SW480 (cell line): ENCODE data around the gene LZTFL1.

ENCODE experiments used
- DNase-seq: peaks from one replicate; pipeline ENCODE4 v3.0.0-alpha.2; 2016; ENCODE audit warnings: low spot score

The LZTFL1 gene

DNA sequence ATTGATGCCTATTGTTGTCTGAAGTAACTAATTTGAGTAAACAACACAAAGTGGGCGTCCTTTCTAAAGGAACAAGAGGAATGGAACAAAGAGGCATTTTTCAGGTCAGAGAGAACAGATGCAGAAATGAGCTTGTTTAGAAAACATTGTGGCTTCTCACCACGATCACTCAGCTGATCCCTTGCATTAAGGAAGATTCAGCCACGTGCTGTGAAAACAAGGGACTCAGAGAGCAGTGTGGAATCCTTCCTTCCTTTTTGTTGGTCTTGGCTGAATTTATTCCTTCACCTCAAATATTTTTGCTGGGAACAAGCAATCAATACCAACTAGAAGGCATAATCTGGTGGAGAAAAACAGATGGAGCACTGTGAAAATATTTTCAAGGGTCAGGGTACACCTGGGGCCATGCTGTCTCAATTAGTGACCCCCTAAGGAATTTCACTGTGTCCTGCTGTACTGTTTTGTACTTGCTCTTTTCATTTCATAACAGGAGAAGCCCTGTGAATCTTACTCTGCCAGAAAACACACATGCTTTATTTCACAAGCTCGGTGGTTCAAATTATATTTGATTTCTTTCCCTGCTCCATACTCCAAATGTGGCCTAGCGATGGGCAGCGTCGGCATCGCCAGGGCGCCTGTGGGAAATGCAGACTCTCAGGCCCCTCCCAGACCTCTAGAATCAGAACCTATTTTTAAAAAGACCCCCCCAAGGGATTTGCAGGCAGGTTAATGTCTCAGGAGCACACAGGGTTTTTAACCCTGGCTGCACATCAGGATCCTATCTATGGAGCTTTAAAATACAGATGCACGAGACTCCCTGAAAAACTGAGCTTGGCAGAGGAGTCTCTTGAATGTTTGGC is 34.0 kb downstream of the LZTFL1 start:
- DNase-seq, result peak; percentile 17

DNA sequence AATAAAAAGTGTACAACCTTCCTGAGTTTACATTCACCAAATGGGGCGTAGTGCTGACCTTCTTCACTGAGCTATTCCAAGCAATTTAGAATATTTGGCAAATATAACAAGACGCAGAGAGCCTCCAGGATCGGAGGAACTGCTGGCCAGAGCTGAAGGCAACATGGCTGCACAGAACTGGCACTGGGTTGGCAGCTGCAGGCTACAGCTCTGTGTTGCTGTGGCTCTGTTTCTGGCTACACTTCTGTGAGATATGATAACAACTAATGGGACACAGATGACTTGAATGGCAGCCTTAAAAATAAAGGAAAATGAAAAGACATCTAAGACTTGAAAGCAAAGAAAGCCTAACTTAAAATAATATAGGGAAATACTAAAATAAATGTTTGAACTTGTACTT is 34.8 kb downstream of the LZTFL1 start:
- DNase-seq, result no peak

DNA sequence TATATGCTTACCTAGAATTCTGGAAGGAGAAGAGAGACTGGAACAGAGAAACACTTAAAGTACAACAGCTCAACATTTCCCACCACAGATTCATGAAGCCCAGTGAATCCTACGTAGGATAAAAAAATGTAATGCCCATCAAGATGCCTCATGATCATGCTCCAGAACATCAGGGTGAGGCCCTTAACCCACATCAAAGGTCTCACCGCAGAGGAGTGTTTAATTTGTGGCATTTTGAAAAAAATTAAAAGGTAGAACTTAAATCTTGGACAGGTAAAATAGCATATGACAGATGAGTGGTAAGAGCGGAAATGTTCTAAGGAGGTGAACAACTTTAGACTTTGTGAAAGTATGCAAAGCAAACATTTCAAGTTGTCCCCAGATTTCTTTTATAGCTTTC is 35.8 kb downstream of the LZTFL1 start:
- peak; percentile 93 for DNase-seq

DNA sequence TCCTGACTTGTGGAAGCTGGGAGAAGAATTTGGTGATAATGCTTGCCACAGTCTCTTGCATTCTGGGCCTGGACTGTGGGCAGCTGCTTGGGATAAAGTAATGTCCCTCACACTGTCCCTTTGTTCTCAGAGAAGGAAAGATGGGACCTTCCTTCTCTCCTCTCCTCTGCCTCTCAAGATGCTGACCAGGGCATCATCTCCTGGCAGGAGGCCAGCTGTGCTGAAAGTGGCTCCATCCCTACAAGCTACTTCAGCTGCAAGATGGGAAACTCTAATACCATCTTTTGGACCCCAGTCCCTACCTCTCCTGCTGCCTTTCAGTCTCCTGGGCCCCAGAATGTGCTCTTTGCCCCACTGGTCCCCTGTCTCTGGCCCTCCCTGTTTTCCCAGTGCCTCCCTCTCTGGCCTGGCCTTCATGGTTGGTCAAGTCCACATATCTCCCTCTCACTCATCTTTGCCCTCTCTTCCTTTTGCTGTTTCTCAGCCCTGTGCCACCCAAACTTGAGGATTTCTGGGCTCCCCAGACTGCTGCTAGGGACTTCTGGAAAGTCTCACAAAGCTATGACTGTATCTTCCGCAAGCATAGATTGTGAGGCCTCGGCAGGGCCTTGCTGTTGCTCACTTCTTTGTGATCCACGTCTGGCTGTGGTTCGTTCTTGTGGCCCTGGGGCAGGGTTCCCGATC is 38.5 kb downstream of the LZTFL1 start:
- no peak for DNase-seq

DNA sequence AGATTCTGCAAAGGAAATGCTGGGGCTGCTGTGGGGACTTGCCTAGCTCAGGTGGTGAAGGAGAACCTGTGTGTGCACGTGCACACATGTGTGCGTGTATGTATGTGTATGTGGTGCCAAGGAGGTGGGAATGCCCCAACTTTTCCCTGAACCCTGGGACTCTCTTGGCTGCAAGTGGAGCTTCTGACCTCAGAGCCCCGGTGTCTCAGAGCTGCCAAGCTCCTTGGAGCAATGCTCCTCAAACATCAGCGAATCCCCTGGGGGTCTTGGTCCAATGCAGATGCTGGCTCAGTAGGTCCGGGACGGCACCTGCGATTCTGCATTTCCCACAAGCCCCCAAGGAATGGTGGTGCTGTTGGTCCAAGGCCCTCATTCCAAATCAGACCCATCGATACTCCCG is 39.8 kb downstream of the LZTFL1 start:
- DNase-seq, result no peak

DNA sequence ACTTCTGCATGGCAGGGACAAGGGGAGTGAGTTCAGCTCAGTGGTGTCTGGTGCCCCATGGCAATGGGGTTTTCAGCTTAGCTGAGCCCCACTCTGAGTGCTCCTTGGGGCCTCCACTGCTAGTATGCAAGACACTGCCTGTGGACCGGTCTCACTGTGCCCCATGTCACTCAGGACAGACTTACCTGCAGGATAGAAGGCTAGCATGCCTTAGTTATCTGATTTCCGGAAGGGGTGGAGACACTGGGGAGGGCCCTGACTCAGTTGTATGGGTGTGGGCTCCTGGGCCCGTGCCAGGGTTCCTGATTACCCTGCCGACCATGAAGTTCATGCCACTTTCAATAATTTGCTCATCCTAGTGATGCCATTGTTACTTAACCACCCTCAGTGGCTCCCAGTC is 41.3 kb downstream of the LZTFL1 start:
- no peak for DNase-seq

DNA sequence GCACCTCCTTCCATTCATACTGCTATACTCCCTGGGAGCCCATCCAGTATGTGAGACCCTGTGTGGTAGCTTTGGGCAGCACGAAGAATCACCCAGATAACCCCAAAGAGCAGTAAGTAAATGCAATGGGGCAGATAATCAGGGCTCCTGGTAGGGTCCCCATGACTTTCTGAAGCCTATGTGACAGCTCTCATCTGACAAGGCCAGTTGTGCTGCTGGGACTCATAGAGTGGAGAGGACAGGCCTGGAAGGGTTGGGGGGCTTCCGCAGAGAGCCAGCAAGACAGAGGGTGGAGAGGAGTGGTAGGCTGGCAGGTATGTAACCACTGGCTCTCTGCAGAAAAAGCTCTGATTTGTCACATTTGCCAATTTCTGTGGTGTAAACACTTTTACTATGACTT is 42.3 kb downstream of the LZTFL1 start:
- DNase-seq, result no peak

DNA sequence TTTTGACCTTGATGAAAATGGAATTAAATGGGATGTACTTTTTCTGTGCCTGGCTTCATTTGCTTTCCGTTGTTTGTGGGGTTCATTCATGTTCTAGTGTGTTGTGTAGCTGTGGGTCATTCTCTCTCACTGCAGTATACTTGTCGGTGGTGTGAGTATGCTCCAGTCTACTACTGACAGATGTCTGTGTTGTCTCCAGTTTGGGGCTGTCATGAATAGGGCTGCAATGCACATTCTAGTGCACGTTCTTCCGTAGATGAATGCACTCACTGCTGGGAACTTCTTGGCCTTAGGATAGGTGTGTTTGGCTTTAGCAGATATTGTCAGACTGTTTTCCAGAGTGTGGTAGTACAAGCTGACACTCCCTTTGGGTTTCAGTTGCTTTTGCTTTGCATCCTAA is 43.9 kb downstream of the LZTFL1 start:
- no peak for DNase-seq

DNA sequence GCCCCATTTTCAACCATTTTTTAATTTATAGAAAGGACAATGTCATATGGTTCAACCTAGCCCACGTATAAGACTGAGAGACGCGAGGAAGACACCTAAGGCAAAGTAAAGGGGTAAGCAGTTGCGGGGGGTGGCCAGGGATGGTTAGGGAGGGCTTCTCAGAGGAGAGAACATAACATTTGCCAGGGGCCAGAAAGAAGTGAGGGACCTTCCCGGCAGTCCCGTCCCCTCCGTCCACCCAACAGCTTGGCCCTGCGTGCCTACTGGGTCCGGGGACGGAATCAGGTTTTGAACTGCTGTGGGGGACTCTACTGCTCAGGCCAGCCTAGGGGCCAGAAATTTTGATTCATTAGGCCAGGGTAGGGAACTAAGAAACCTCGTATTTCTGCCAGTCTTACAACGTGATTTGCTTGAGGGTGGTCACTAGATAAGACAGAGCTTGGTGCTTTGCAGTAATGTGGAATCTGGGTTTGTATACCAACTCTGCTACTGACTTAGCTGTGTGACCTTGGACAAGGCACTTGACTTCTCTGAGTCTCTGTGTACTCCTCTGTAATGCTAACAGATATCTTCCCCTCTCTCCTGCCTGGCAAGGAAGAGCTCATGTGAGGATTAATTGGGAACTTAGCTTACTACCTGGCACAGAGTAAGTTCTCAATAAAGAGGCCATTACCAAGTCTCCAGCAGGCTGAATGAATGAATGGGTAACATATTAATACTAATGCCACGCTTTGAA is 44.8 kb downstream of the LZTFL1 start:
- DNase-seq, result no peak

DNA sequence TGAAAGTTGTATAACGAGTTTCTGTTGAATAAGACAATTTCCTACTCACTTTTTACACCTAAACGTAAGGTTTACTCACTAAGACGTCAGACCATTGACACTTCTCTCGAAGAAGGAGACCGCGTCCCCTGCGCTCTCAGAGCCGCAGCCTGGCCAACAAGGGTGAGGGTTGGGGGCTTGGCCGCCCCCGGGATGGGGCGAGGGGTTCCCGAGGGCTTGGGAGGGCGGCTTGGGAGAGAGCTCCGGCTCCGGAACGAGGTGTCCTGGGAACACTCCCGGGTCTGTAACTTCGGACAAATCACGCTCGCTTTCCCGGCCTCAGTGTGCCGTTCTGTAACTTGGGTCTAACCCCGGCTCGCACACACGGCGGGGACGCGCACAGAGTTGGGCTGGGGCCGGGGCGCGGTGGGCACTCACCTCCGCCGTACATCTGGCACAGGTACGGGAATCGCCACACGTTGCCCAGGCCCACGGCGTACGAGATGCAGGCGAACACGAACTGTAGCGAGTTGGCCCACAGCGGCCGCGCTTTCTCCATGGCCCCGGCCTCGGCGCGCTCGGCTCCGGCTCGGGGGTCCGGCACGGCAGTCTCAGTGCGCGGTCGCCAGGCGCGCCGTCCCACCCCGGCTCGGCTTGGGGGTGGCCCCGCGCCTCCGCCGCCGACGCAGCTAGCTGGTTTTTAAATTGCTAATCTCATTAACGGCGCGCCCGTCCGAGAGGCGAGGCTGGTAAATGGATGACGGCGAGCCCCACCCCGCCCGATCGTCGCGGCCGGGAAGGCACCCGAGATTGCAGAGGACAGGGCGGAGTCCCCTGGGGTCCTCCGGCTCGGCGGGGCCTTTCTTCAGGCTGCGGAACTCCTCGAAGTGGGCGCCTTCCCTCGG is 45.8 kb downstream of the LZTFL1 start, which contains the start of gene SLC6A20:
SLC6A20 (minus strand) TSS at position 655 of the 884 bp plus-strand sequence; CDS start at position 538, 117 bp downstream.
- no peak for DNase-seq

DNA sequence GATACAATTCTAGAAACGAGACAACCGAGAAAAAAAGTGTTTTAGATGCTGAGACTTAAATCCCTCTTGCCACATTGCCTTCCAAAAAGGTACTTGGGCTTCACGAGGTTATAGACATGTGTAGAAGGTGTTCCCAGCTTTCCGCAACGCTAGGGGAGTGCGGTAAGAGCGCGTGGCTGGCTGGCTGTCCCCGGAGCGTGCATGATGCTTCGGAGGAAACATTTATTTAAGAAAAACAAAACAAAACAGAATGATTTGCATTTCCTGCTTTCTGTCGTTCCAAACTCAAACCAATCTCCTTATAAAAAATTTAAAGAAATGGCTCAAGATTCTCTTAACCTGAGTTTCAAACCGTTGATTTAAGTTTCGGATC is 46.4 kb downstream of the LZTFL1 start:
- DNase-seq, result no peak

DNA sequence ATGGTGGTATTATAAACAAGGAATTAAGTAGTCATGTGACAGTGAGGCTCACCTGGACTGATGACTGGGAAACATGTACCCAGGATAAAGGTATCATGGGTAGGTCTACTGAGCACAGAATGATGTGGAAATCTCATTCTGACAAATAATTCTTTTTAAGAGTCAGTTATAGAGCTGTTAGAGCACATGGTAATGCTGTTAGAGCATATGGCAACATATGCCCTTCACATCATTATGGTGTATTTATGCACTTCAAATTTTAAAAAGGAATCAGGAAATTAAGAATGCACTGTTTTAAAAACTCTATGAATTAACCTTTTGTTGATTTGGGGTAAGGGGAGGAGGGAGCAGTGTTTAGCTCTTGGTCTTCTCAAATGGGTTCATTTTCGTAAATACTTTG is 47.3 kb downstream of the LZTFL1 start:
- DNase-seq, result no peak

DNA sequence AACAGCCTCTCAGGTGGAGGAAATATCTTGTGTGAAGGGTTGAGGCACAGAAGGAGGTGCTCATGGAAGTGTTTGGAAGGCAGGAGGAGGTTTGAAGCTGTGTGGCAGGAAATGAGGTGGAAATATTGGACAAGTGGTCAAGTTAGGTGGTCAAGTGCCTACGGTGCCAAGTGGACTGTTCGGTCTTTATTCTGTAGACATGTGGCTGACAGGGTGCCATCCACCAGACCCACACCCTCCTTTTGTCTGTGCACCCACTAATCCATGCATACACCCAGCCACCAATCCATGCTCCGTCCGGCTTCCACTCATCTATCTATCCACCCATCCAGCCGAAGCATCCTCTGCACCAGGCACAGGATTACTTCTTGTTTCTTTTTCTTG is 47.8 kb downstream of the LZTFL1 start:
- DNase-seq, result no peak

DNA sequence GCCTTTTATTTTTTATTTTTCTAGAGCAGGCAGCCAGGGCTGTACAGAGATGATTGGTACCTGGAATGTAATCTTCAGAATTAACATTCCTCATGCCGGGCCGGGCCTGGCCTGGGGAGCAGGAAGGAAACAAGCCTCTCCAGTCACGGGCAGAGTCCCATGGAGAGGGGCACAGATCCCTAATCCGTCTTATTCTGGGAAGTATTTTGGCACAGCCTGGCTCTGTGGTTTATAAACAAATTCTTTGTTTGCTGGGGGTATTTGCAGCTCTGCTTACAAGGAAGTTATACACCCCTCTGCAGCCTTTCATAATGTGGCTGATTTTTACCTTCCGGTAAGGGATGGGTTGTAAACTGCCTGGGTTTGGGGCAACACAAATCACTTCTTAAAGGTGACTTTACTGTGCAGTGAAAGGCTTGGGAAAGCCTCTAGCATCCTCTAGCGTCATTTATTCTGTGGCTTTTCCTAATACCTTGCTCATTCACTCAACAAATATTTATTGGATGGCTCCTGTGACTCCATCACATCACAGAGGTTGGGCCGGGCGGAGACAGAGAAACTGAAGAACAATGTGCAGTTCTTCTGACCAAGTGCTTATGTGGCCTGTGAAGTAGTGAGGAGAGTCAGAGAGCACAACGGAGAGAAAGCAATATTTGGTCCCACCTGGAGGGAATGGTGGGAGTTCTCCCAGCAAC is 48.3 kb downstream of the LZTFL1 start:
- DNase-seq, result peak; percentile 55

DNA sequence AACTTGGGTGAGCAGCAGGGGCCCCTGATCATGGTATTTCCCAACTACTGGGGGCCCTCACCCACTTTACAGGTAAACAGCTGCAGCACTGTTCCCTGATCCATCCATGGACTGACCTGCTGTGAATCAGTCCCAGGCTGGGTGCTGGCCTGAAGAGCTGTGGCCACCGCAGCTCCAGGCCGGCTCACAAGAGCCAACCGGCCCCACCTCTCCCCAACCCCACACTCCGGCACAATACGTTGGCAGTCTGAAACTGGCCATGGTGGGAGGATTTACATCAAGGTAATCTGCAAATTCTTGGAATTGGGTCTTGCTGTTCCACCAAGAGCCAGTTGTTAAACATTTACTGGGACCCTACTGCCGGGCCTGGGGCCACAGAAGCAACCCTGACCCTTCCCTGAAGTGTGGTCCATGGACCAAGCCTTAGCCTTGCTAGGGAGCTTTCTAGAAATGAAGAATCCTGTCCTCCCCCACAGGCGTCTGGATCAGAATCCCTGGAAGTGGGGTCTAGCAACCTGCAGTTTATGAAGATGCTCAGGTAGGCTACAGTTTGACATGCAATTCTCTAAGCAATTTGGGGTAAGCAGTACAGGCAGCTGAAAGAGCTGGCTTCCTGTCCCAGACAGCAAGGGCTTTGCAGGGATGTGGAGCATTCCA is 49.3 kb downstream of the LZTFL1 start:
- no peak for DNase-seq

DNA sequence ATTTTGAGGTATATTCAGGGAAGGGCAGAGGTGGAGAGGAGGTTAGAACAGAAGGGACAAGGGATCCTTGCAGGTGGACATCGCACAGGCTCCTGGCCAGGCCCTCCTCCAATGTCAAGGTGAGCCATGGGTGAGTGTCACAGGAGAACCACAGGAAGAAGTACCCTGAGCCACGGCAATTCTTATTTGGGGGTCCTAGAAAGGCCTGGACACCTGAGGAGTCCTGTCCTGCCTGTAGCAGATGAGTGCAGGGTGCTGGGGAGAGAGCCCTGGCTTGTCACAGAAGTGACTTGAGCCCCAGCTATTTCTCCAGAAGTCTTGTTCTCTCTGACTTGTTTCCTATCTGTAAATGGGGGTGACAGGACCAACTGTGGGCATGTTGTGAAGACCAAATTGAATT is 49.9 kb downstream of the LZTFL1 start:
- DNase-seq, result no peak

DNA sequence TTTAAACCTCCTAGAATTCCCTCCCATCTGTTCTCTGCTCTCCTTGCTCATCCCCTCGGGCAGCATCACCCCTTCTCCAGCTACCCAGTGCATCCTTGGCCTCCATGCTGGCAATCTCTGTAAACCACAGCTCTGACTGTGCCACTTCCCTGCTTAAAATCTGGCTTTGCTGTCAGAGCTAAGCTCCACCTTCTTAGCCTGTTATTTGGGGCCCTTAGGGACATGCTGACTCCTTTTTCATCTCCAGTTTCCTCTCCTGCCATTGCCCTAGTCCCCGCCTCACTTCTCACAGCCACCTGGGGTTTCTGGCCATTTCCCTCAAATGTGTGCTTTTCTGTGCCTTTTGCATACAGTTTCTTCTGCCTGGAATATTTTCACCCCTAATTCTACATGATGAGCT is 51.3 kb downstream of the LZTFL1 start:
- no peak for DNase-seq

DNA sequence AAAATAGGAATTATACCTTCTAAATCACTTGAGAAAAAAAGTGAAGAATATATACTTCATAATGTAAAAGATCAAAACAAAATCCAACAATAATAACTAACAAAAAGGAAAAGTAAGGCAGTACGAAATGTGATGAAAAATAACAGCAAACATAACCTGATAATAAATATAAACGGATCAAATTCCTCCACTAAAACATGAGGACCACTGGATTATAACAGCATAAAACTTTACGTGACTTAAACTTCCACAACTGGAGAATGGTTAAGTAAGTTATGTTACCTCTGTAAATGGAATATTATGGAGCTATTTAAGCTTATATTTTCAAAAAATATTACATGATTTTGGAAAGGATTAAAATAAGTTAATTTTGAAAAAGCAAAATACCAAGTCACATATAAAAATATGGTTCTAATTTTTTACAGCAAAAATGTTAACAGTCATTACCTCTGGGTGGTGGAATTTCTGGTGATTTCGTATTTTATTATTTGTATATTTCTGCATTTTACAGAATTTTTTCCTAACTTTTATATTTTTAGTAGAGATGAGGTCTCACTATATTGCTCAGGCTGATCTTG is 52.6 kb downstream of the LZTFL1 start:
- no peak for DNase-seq

DNA sequence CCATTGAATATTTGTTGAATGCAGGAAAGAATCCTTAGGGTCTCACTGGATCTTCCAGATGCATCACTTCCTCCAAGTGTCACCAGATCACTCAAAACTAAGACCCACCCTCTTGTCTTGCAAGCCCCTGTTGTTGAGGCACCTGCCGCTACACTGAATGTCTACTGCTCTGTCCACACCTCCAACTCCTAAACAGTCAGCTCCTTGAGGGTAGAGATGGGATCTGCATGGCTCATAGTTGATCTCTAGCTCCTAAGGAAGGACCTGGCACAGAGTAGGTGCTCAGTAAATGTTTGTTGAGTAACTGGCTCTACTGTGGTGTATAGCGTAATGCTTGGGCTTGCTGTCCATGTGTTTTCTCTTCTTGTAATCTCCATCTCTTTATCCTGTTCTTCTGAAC is 54.4 kb downstream of the LZTFL1 start:
- no peak for DNase-seq

DNA sequence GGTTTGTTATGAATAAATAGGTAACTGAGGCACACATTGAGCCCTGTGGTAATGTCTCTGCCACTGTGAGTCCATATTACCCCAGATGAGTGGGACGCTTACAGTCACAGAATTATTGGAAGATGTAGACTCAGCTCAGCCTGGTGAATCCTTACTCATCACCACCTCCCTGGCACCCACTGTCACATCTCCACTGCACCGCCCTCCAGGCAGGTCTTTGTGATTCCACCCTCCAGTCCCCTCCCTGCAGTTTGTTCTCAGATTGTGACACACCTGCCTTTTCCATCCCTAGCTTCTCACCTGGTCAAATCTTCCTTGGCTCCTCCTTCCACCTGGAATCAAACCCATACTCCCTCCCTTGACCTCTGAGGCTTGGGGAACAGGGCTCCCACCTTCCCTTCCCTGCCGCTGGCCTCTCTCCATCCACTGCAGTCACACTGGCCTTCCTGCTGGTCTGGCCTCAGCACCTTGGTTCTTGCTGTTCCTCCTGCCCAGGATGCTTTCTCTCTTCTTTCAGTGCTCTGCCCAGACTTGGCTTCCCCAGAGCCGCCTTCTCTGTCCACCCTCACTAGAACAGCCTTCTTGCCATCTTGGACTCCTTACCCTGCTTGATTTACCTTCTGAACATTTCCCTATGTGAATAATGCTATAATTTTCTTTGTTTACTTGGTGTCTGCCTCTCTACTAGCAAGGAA is 55.0 kb downstream of the LZTFL1 start:
- DNase-seq, result no peak
